Prostate gland (tissue), 2 donors: ENCODE results near the gene TCTA.

Experiments
- POLR2A ChIP-seq: fragments of 450-650 bp; IDR thresholded peaks from one replicate; pipeline ENCODE4 v1.6.1; 2016; ENCODE audit warnings: antibody characterized with exemption, mild to moderate bottlenecking
- TF ChIP-seq, protein P1 (sequence below), 4 experiments: fragments of 200-600 bp in 2 of 4; fragments of 450-650 bp in 2 of 4; sonication (generic) in 2 of 4; IDR thresholded peaks; 1 replicate in 3 of 4; 2 replicates in 1 of 4; pipeline ENCODE4 v1.5.1; 2016 to 2019; ENCODE audit warnings: antibody characterized with exemption in 4 of 4, mild to moderate bottlenecking in 2 of 4, moderate library complexity in 2 of 4

DNA sequence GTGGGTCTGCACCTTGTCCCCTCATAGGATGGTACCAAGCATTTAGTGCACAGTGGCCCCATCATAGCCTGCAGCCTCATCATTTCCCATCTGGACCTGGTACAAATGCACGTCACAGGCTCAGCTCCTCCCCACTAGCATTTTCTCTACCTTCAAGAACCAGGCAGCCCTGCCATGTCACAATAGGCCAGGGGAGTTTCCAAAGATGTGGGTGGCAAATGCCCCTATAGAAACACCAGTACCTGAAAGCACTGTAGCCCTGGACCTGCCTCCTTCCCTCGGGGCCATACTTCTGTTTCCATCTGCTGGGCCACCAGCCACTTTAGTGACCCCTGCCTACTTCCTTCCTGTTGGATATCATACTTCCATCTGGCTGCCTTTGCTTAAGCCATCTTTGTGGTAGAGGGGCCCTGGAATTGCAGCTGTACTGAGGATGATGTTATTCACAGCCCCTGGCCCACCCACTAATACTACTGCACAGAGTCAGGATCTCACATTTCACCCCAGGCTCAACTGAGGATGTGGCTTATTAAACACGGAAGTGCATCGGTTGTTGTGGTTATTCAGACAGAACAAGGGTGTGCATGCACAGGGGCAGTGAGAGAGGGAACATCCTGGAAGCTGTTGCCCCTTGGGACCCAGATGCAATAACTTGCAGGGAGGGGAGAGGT is 3.8 kb downstream of the TCTA start:
- TF ChIP-seq, protein P1, sequence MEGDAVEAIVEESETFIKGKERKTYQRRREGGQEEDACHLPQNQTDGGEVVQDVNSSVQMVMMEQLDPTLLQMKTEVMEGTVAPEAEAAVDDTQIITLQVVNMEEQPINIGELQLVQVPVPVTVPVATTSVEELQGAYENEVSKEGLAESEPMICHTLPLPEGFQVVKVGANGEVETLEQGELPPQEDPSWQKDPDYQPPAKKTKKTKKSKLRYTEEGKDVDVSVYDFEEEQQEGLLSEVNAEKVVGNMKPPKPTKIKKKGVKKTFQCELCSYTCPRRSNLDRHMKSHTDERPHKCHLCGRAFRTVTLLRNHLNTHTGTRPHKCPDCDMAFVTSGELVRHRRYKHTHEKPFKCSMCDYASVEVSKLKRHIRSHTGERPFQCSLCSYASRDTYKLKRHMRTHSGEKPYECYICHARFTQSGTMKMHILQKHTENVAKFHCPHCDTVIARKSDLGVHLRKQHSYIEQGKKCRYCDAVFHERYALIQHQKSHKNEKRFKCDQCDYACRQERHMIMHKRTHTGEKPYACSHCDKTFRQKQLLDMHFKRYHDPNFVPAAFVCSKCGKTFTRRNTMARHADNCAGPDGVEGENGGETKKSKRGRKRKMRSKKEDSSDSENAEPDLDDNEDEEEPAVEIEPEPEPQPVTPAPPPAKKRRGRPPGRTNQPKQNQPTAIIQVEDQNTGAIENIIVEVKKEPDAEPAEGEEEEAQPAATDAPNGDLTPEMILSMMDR (IDR thresholded peaks at IDR 0.05) = no peak
- TF ChIP-seq POLR2A = no peak
